Measurements from ENCODE around the gene OR4D2. TPM values are rescaled to one million over a fixed set of nuclear protein-coding genes. Genes with fewer than 3 reads are reported as not detected.
"Not testable (repeated sequence)": the region's sequence is repeated elsewhere in the genome, so short reads cannot be mapped to it uniquely, and the experiment has no call there.

OR4D2 gene
- total RNA-seq, 2 donors from 2014 or later, result not detected

DNA sequence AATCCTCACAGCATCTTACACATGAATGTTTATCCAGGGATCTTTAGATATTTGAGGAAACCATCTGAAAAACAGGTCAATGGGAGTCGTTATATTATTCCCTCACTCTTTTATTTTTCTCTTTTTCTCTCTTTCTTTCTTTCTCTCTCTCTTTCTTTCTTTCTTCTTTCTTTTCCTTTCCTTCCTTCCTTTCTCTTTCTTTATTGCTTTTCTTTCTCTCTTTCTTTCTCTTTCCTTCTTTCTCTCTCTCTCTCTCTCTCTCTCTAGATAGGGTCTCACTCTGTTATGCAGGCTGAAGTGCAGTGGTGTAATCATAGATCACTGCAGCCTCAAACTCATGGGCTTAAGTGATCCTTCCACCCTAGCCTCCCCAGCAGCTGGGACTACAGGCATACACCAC, 38.9 kb upstream of the OR4D2 start:
- no peak for DNase-seq (ENCODE audit: low spot score)
- H3K4me3 ChIP-seq, result no peak overlapping the region
- H3K27ac ChIP-seq, result no peak overlapping the region
- no peak for ATAC-seq (ENCODE audit: insufficient number of reproducible peaks, low FRiP score, low read depth)
- no peaks in the 10 kb centered on the region for H3K36me3 ChIP-seq
- H3K27me3 ChIP-seq (replicated peaks; ENCODE audit: insufficient read depth), result no peaks in the 10 kb centered on the region
- no peaks in the 10 kb centered on the region for H3K4me1 ChIP-seq (ENCODE audit: control insufficient read depth in 1 of 2, low read depth in 2 of 2)
- TF ChIP-seq, protein P1, sequence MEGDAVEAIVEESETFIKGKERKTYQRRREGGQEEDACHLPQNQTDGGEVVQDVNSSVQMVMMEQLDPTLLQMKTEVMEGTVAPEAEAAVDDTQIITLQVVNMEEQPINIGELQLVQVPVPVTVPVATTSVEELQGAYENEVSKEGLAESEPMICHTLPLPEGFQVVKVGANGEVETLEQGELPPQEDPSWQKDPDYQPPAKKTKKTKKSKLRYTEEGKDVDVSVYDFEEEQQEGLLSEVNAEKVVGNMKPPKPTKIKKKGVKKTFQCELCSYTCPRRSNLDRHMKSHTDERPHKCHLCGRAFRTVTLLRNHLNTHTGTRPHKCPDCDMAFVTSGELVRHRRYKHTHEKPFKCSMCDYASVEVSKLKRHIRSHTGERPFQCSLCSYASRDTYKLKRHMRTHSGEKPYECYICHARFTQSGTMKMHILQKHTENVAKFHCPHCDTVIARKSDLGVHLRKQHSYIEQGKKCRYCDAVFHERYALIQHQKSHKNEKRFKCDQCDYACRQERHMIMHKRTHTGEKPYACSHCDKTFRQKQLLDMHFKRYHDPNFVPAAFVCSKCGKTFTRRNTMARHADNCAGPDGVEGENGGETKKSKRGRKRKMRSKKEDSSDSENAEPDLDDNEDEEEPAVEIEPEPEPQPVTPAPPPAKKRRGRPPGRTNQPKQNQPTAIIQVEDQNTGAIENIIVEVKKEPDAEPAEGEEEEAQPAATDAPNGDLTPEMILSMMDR (IDR thresholded peaks at IDR 0.05), result no peak
- H3K9me3 ChIP-seq, result no peaks in the 10 kb centered on the region

DNA sequence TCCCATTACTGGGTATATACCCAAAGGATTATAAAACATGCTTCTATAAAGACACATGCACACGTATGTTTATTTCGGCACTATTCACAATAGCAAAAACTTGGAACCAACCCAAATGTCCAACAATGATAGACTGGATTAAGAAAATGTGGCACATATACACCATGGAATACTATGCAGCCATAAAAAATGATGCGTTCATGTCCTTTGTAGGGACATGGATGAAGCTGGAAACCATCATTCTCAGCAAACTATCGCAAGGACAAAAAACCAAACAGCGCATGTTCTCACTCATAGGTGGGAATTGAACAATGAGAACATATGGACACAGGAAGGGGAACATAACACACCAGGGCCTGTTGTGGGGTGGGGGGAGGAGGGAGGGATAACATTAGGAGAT, 34.1 kb upstream of the OR4D2 start:
- not testable (repeated sequence) for H3K9me3 ChIP-seq; ATAC-seq (ENCODE audit: insufficient number of reproducible peaks, low FRiP score, low read depth); DNase-seq (ENCODE audit: low spot score)

DNA sequence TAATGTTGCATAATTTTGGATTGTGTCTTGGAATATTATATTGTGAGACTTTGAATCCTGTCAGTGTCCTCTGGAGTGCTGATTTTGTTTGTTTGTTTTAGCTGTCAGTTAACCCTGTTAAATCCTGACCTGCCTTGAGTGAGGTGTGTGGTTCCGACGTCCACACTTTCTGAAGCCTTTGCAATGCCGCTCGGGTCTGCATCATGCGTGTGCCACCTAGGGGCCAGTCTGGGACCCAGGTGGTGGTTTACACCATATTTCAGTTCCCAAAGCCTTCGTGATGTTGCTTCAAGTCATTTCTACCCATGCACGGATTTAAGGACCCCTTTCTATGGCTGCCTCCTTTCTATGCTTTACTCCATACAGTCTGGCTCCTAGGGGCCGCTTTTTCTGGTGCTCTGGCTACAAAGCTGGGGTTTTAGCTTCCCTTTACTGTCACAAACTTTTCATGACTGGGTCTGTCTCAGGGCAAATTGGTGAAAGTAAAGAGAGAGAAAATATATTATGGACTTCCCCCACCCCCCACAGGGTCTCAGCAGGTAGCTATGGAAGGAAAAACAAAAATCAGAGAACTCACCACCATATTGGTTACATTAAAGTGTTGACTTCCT, 30.0 kb upstream of the OR4D2 start:
- no peaks in the 10 kb centered on the region for H3K4me1 ChIP-seq (ENCODE audit: control insufficient read depth in 1 of 2, low read depth in 2 of 2)
- ATAC-seq (ENCODE audit: insufficient number of reproducible peaks, low FRiP score, low read depth), result no peak
- H3K27me3 ChIP-seq (replicated peaks; ENCODE audit: insufficient read depth), result no peaks in the 10 kb centered on the region
- no peak overlapping the region for H3K27ac ChIP-seq
- no peaks in the 10 kb centered on the region for H3K36me3 ChIP-seq
- TF ChIP-seq, protein P1 (IDR thresholded peaks at IDR 0.05), result no peak
- no peak for DNase-seq (ENCODE audit: low spot score)
- no peak overlapping the region for H3K4me3 ChIP-seq
- H3K9me3 ChIP-seq, result no peaks in the 10 kb centered on the region

More for the DNA sequence above, 34.1 kb upstream of the OR4D2 start:
- not testable (repeated sequence) for H3K27ac ChIP-seq; H3K4me3 ChIP-seq; H3K27me3 ChIP-seq (replicated peaks; ENCODE audit: insufficient read depth); H3K4me1 ChIP-seq (ENCODE audit: control insufficient read depth in 1 of 2, low read depth in 2 of 2); H3K36me3 ChIP-seq

DNA sequence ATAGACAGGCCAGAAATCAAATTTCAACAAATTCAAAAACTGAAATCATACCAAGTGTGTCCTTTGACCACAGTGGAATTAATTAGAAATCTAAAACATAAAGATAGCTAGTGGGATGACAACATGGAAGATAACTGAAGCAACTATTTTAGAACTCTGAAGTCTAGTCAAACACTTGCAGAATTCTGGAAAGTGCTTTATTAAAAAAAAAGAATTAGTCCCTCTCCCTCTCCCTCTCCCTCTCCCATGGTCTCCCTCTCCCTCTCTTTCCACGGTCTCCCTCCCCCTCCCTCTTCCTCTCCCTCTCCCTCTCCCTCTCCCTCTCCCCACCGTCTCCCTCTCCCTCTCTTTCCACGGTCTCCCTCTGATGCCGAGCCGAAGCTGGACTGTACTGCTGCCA, 25.3 kb upstream of the OR4D2 start:
- TF ChIP-seq, protein P1 (IDR thresholded peaks at IDR 0.05), result no peak
- Histone ChIP-seq H3K9me3 (peaks cover 15% of the 10 kb centered on the region), H3K4me1 (ENCODE audit: control insufficient read depth in 1 of 2, low read depth in 2 of 2) (no peaks in the 10 kb centered on the region), H3K4me3 (no peak overlapping the region), H3K27ac (no peak overlapping the region), H3K36me3 (no peaks in the 10 kb centered on the region), H3K27me3 (replicated peaks; ENCODE audit: insufficient read depth) (no peaks in the 10 kb centered on the region)
- DNase-seq (ENCODE audit: low spot score) (no peak), ATAC-seq (ENCODE audit: insufficient number of reproducible peaks, low FRiP score, low read depth) (no peak)

DNA sequence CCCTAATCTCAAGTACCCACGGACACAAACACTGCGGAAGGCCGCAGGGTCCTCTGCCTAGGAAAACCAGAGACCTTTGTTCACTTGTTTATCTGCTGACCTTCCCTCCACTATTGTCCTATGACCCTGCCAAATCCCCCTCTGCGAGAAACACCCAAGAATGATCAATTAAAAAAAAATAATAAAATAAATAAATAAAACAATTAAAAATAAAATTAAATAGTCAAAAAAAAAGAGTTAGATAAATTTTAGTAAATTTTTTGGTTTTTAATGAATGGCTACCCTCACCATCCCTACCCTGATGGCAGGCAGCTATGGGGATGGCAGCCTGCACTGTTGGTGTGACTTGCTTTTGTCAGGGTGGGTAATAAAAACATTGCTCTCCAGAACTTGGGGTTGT, 23.4 kb upstream of the OR4D2 start:
- DNase-seq (ENCODE audit: low spot score); ATAC-seq (ENCODE audit: insufficient number of reproducible peaks, low FRiP score, low read depth); H3K27me3 ChIP-seq (replicated peaks; ENCODE audit: insufficient read depth); H3K36me3 ChIP-seq; H3K27ac ChIP-seq; H3K4me1 ChIP-seq (ENCODE audit: control insufficient read depth in 1 of 2, low read depth in 2 of 2); H3K4me3 ChIP-seq: not testable (repeated sequence)
- H3K9me3 ChIP-seq, result peaks cover 16% of the 10 kb centered on the region

DNA sequence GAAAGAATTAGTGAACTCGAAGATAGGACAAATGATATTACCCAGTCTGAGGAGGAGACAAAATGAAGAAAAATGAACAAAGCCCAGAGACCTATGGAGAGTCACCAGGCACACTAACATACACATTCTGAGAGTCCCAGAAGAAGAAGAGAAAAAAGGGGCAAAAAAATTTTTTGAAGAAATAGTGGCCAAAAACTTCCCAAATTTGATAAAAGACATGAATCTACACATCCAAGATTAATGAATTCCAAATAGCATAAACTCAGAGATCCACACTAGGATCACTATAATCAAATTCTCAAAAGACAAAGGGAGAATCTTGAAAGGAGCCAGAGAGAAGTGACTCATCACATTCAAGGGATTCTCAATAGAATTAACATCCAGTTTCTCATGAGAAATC, 22.0 kb upstream of the OR4D2 start:
- Histone ChIP-seq H3K27ac (no peak overlapping the region), H3K4me1 (ENCODE audit: control insufficient read depth in 1 of 2, low read depth in 2 of 2) (no peaks in the 10 kb centered on the region), H3K36me3 (no peaks in the 10 kb centered on the region), H3K27me3 (replicated peaks; ENCODE audit: insufficient read depth) (no peaks in the 10 kb centered on the region), H3K9me3 (peaks cover 16% of the 10 kb centered on the region), H3K4me3 (no peak overlapping the region)
- TF ChIP-seq, protein P1 (IDR thresholded peaks at IDR 0.05), result no peak
- DNase-seq (ENCODE audit: low spot score) (no peak), ATAC-seq (ENCODE audit: insufficient number of reproducible peaks, low FRiP score, low read depth) (no peak)
